ENCODE results near the gene KAZALD1. TPM values are rescaled to one million over a fixed set of nuclear protein-coding genes. Genes with fewer than 3 reads are reported as not detected.

KAZALD1 gene
- total RNA-seq, 1 donor, result 26.4 TPM

DNA sequence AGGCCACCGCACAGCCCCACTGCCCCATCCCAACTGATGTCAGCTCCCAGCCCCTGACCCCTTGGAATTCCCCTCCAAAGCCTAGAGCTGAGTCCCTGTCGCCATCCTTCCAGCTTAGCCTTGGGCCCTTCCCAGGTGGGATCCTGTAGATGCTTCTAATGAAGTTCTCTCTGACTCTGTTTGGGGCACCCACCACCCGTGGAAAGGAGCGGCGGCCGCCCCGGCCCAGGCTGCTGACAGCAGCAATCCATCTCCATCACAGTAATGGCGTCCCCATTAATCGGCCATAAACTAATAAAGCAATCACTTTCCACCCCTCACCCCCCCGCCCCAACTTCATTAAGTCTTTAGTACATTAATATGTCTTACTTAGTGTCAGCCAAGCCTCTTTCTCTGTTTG lies 25.6 kb downstream of the KAZALD1 start:
- H3K4me1 ChIP-seq (ENCODE audit: insufficient read depth, low read length), result peaks cover 13% of the 10 kb centered on the region
- H3K27me3 ChIP-seq (ENCODE audit: insufficient read depth, low read length), result peaks cover 59% of the 10 kb centered on the region
- no peaks in the 10 kb centered on the region for H3K9me3 ChIP-seq (ENCODE audit: low read depth, low read length)
- H3K4me3 ChIP-seq (ENCODE audit: insufficient read depth, low read length), result no peak overlapping the region
- H3K79me2 ChIP-seq (ENCODE audit: insufficient read depth, low read length), result no peaks in the 10 kb centered on the region
- H3K4me2 ChIP-seq (ENCODE audit: insufficient read depth, low read length), result no peak overlapping the region
- H2AFZ ChIP-seq (ENCODE audit: low read length), result no peak overlapping the region
- TF ChIP-seq, protein P1, sequence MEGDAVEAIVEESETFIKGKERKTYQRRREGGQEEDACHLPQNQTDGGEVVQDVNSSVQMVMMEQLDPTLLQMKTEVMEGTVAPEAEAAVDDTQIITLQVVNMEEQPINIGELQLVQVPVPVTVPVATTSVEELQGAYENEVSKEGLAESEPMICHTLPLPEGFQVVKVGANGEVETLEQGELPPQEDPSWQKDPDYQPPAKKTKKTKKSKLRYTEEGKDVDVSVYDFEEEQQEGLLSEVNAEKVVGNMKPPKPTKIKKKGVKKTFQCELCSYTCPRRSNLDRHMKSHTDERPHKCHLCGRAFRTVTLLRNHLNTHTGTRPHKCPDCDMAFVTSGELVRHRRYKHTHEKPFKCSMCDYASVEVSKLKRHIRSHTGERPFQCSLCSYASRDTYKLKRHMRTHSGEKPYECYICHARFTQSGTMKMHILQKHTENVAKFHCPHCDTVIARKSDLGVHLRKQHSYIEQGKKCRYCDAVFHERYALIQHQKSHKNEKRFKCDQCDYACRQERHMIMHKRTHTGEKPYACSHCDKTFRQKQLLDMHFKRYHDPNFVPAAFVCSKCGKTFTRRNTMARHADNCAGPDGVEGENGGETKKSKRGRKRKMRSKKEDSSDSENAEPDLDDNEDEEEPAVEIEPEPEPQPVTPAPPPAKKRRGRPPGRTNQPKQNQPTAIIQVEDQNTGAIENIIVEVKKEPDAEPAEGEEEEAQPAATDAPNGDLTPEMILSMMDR (IDR thresholded peaks at IDR 0.05; ENCODE audit: extremely low read depth, low read depth, low read length), result no peak
- H3K27ac ChIP-seq (ENCODE audit: low read depth, low read length), result no peak overlapping the region
- no peaks in the 10 kb centered on the region for H3K36me3 ChIP-seq (ENCODE audit: insufficient read depth, low read length)
- no peaks in the 10 kb centered on the region for H4K20me1 ChIP-seq (ENCODE audit: insufficient read depth, low read length)
- no peak for DNase-seq (ENCODE audit: insufficient read length, low spot score, missing footprints)

DNA sequence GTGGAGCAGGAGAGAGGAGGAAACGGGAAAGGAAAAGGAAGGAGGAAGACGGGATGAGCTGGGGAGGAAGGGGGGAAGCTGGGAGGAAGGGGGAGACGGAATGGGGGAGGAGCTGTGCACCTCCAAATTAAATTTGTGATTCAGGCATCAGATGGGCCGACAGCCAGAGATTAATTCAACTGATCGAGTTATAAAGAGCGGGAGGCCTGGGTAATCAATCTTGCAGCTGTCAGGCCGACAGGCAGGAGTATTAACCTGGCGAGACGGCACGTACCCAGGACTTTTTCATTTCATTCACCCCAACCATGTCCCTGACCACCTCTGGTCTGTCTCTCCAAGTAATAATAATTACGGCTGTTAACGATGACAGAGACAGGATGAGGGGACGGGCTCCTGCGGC lies 26.2 kb downstream of the KAZALD1 start:
- H3K79me2 ChIP-seq (ENCODE audit: insufficient read depth, low read length), result no peaks in the 10 kb centered on the region
- no peak overlapping the region for H3K4me2 ChIP-seq (ENCODE audit: insufficient read depth, low read length)
- peaks cover 53% of the 10 kb centered on the region for H3K27me3 ChIP-seq (ENCODE audit: insufficient read depth, low read length)
- no peaks in the 10 kb centered on the region for H3K36me3 ChIP-seq (ENCODE audit: insufficient read depth, low read length)
- H3K4me3 ChIP-seq (ENCODE audit: insufficient read depth, low read length), result no peak overlapping the region
- no peak for DNase-seq (ENCODE audit: insufficient read length, low spot score, missing footprints)
- H4K20me1 ChIP-seq (ENCODE audit: insufficient read depth, low read length), result no peaks in the 10 kb centered on the region
- H2AFZ ChIP-seq (ENCODE audit: low read length), result no peak overlapping the region
- H3K4me1 ChIP-seq (ENCODE audit: insufficient read depth, low read length), result peaks cover 15% of the 10 kb centered on the region
- H3K9me3 ChIP-seq (ENCODE audit: low read depth, low read length), result no peaks in the 10 kb centered on the region
- H3K27ac ChIP-seq (ENCODE audit: low read depth, low read length), result no peak overlapping the region
- TF ChIP-seq, protein P1 (IDR thresholded peaks at IDR 0.05; ENCODE audit: extremely low read depth, low read depth, low read length), result no peak

DNA sequence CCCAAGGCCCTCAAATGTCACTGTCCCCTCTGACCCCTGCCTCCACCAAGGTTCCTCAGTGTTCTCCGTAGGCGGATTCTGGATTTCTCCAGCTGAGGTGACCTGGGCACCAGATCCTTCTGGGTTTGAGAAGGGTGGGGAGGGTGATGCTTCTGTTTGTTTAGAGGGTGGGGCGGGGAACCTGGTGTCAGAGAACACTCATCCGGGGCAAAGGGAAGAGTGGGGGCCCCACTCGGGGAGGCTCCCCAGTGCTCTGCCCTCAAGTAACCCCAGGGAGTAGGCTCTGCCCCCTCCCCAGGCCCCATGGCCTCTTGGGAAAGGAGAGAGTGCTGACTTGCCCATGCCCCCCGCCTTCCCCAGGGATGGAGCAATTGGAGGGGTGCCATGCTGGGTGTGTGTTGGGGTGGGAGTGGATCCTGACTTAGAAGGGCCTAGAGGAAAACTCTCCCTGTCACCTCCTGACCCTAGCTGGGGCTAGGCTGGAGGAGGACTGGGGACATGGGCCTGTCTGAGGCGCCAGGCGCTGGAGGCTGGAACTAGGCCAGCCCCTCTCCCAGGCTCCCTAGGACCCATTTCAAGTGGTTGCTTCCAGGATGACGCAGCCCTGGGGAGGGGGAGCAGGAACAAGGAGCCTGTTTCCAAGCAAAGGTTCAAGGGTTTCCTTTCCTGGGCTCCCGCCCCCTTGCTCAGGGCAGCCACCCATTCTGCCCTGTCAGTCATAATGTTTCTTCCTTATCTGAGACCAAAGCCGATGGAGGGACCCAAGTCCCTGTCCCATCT lies 27.9 kb downstream of the KAZALD1 start:
- Histone ChIP-seq H3K4me1 (ENCODE audit: insufficient read depth, low read length) (peaks cover 15% of the 10 kb centered on the region), H4K20me1 (ENCODE audit: insufficient read depth, low read length) (no peaks in the 10 kb centered on the region), H3K27me3 (ENCODE audit: insufficient read depth, low read length) (peaks cover 47% of the 10 kb centered on the region), H3K4me3 (ENCODE audit: insufficient read depth, low read length) (no peak overlapping the region), H3K27ac (ENCODE audit: low read depth, low read length) (no peak overlapping the region), H3K4me2 (ENCODE audit: insufficient read depth, low read length) (no peak overlapping the region), H3K79me2 (ENCODE audit: insufficient read depth, low read length) (no peaks in the 10 kb centered on the region), H3K9me3 (ENCODE audit: low read depth, low read length) (no peaks in the 10 kb centered on the region), H3K36me3 (ENCODE audit: insufficient read depth, low read length) (no peaks in the 10 kb centered on the region), H2AFZ (ENCODE audit: low read length) (no peak overlapping the region)
- TF ChIP-seq, protein P1 (IDR thresholded peaks at IDR 0.05; ENCODE audit: extremely low read depth, low read depth, low read length), result no peak
- DNase-seq (ENCODE audit: insufficient read length, low spot score, missing footprints), result no peak

DNA sequence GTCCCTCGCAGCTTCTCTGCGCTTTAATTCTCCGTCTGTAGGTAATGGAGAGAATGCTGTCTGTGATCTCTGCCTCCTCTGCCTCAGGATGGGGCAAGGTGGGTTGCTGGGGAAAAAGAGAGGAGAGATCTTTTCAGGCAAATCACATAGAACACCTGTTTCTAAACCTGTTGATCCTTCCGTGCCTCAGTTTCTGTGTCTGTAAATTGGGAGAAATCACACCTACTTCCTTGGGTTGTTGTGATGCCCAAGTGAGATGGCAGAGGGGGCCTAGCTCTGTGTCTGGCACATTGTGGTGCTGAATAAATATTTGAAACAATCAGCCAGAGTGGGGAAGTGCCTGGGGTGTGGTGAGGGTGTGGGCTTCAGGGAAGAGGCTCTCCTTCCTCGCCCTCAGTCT lies 28.8 kb downstream of the KAZALD1 start:
- TF ChIP-seq, protein P1 (IDR thresholded peaks at IDR 0.05; ENCODE audit: extremely low read depth, low read depth, low read length), result no peak
- Histone ChIP-seq H3K79me2 (ENCODE audit: insufficient read depth, low read length) (no peaks in the 10 kb centered on the region), H4K20me1 (ENCODE audit: insufficient read depth, low read length) (no peaks in the 10 kb centered on the region), H3K4me3 (ENCODE audit: insufficient read depth, low read length) (no peak overlapping the region), H3K4me1 (ENCODE audit: insufficient read depth, low read length) (peaks cover 15% of the 10 kb centered on the region), H3K27ac (ENCODE audit: low read depth, low read length) (no peak overlapping the region), H2AFZ (ENCODE audit: low read length) (no peak overlapping the region), H3K4me2 (ENCODE audit: insufficient read depth, low read length) (no peak overlapping the region), H3K9me3 (ENCODE audit: low read depth, low read length) (no peaks in the 10 kb centered on the region), H3K27me3 (ENCODE audit: insufficient read depth, low read length) (peaks cover 39% of the 10 kb centered on the region), H3K36me3 (ENCODE audit: insufficient read depth, low read length) (no peaks in the 10 kb centered on the region)
- DNase-seq (ENCODE audit: insufficient read length, low spot score, missing footprints), result no peak

Measured in osteoblast (primary cell).